ENCODE results near the gene IL12RB2. TPM values are rescaled to one million over a fixed set of nuclear protein-coding genes. Genes with fewer than 3 reads are reported as not detected.
A peak's percentile ranks its signal among the peaks of the same experiment; 100 is the strongest.

IL12RB2 gene
- total and polyA plus RNA-seq, 2 donors (not counting 1 experiment from before 2014, with no cell fraction given) = 0.67 TPM; not detected in 1

DNA sequence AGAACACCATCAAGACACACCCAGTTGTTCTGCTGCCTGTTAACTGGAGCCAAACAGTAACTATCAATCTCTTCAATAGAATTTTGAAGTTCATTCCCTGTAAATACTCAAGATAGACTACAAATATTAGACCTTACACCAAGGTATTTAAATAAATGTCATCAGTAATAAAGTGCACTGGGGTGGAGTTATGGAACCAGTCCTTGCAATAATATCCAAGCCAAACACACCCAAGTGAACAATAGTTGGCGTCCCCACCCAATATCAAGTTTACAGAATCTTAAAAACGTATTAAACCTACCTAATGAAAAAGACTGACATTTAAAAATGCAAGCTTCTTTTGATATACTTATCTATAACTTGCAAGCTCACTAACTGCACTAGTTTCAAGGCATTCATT, 119.8 kb downstream of the IL12RB2 start:
- H3K27me3 ChIP-seq (replicated peaks in 1 of 4; ENCODE audit: control extremely low read depth in 1 of 4, control insufficient read depth in 3 of 4, insufficient read depth in 4 of 4, low read length in 3 of 4) = no peaks in the 10 kb centered on the region
- H4K20me1 ChIP-seq (ENCODE audit: control insufficient read depth, insufficient read depth, low read length, poor library complexity, severe bottlenecking) = peaks cover 52% of the 10 kb centered on the region
- WGBS (ENCODE audit: insufficient coverage) = 20% methylated on average over 2 of the region's 2 CpGs
- DNase-seq (no peak), ATAC-seq (ENCODE audit: low read depth) (no peak)
- no peaks in the 10 kb centered on the region for H3K27me3 Mint-ChIP-seq
- H3K4me3 Mint-ChIP-seq = peak overlapping the region; percentile 91
- peak overlapping the region in 3 of 5 experiments; percentile 75 to 91 (median 90) for H3K4me3 ChIP-seq (ENCODE audit: control extremely low read depth in 1 of 5, extremely low read depth in 1 of 5, insufficient read depth in 1 of 5, low read depth in 2 of 5, low read length in 4 of 5)
- no peak overlapping the region for H2AFZ ChIP-seq (ENCODE audit: insufficient read depth, low read depth, low read length, poor library complexity, severe bottlenecking)
- H3K27ac Mint-ChIP-seq = no peak overlapping the region
- intact Hi-C loops (cut with micrococcal nuclease) = no loop called here
- H3K79me2 ChIP-seq (ENCODE audit: control insufficient read depth, insufficient read depth, low read length) = peaks cover 73% of the 10 kb centered on the region
- H3K4me1 ChIP-seq (ENCODE audit: control insufficient read depth in 2 of 2, insufficient read depth in 2 of 2, low read length in 2 of 2) = peaks cover 19 to 24% of the 10 kb centered on the region in 2 donors
- peak overlapping the region; percentile 98 for H3K9ac ChIP-seq (ENCODE audit: low read length)
- peak overlapping the region; percentile 72 for H3K4me2 ChIP-seq (replicated peaks; ENCODE audit: low read depth, low read length, poor library complexity, severe bottlenecking)
- peak overlapping the region in 1 of 2 donors; percentile 98 for H3K27ac ChIP-seq (ENCODE audit: low read length in 2 of 2)
- no peaks in the 10 kb centered on the region for H3K9me3 ChIP-seq (ENCODE audit: control extremely low read depth in 1 of 3, control insufficient read depth in 2 of 3, insufficient read depth in 1 of 3, low read length in 2 of 3)
- H3K9me3 Mint-ChIP-seq (ENCODE audit: insufficient read depth) = no peaks in the 10 kb centered on the region
- POLR2A ChIA-PET = no interaction called here
- TF ChIP-seq, protein P1, sequence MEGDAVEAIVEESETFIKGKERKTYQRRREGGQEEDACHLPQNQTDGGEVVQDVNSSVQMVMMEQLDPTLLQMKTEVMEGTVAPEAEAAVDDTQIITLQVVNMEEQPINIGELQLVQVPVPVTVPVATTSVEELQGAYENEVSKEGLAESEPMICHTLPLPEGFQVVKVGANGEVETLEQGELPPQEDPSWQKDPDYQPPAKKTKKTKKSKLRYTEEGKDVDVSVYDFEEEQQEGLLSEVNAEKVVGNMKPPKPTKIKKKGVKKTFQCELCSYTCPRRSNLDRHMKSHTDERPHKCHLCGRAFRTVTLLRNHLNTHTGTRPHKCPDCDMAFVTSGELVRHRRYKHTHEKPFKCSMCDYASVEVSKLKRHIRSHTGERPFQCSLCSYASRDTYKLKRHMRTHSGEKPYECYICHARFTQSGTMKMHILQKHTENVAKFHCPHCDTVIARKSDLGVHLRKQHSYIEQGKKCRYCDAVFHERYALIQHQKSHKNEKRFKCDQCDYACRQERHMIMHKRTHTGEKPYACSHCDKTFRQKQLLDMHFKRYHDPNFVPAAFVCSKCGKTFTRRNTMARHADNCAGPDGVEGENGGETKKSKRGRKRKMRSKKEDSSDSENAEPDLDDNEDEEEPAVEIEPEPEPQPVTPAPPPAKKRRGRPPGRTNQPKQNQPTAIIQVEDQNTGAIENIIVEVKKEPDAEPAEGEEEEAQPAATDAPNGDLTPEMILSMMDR (IDR thresholded peaks at IDR 0.05) = no peak
- TF ChIP-seq EZH2 (IDR thresholded peaks at IDR 0.05; ENCODE audit: borderline replicate concordance, insufficient read depth, low read depth, low read length, poor library complexity, severe bottlenecking) = no peak
- peaks cover 46% of the 10 kb centered on the region for H3K4me1 Mint-ChIP-seq
- CTCF ChIA-PET = interaction anchor here (0.6 to 0.9 kb wide), 2 partner anchors 19 to 88 kb away, joined by 3 read pairs; no protein-coding TSS in a partner anchor
- H3K36me3 ChIP-seq (replicated peaks in 1 of 2; ENCODE audit: control extremely low read depth in 1 of 2, control insufficient read depth in 1 of 2, extremely low read depth in 1 of 2, insufficient read depth in 2 of 2, low read length in 1 of 2) = peaks cover 12 to 43% of the 10 kb centered on the region in 2 experiments

DNA sequence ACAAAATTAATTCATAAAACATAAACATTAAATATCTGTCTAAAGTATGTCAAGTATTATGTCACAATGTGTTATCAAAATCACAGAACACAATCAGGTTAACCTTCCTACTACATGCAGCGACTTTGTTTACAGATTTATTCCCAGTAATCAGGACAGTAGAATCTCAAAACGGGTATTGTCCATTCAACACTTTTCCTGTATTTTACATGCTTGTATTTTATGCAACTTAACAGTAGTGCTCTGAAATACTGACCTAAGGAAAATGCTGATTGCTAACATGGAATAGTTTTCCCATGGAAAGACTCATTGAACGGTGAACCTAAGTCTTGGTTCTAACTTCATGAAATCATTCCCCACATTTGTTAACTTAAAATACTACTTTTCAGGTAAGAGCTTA, 120.3 kb downstream of the IL12RB2 start:
- ChIA-PET CTCF (interaction anchor here (0.7 to 1.5 kb wide), 3 partner anchors 87 to 117 kb away, joined by 3 read pairs; no protein-coding TSS in a partner anchor), POLR2A (no interaction called here)
- H3K4me1 Mint-ChIP-seq = peaks cover 47% of the 10 kb centered on the region
- intact Hi-C loops (cut with micrococcal nuclease) = no loop called here
- H3K27ac Mint-ChIP-seq = no peak overlapping the region
- H4K20me1 ChIP-seq (ENCODE audit: control insufficient read depth, insufficient read depth, low read length, poor library complexity, severe bottlenecking) = peaks cover 48% of the 10 kb centered on the region
- DNase-seq (no peak), ATAC-seq (ENCODE audit: low read depth) (no peak)
- TF ChIP-seq EZH2 (IDR thresholded peaks at IDR 0.05; ENCODE audit: borderline replicate concordance, insufficient read depth, low read depth, low read length, poor library complexity, severe bottlenecking) = no peak
- TF ChIP-seq, protein P1 (IDR thresholded peaks at IDR 0.05) = no peak
- H3K79me2 ChIP-seq (ENCODE audit: control insufficient read depth, insufficient read depth, low read length) = peaks cover 68% of the 10 kb centered on the region
- H3K27me3 ChIP-seq (replicated peaks in 1 of 4; ENCODE audit: control extremely low read depth in 1 of 4, control insufficient read depth in 3 of 4, insufficient read depth in 4 of 4, low read length in 3 of 4) = no peaks in the 10 kb centered on the region
- no peak overlapping the region for H2AFZ ChIP-seq (ENCODE audit: insufficient read depth, low read depth, low read length, poor library complexity, severe bottlenecking)
- H3K27me3 Mint-ChIP-seq = no peaks in the 10 kb centered on the region
- H3K4me3 ChIP-seq (ENCODE audit: control extremely low read depth in 1 of 5, extremely low read depth in 1 of 5, insufficient read depth in 1 of 5, low read depth in 2 of 5, low read length in 4 of 5) = peak overlapping the region; percentile 75 to 97 (median 91)
- H3K4me2 ChIP-seq (replicated peaks; ENCODE audit: low read depth, low read length, poor library complexity, severe bottlenecking) = peak overlapping the region; percentile 72
- no peaks in the 10 kb centered on the region for H3K9me3 Mint-ChIP-seq (ENCODE audit: insufficient read depth)
- peak overlapping the region in 1 of 2 donors; percentile 98 for H3K27ac ChIP-seq (ENCODE audit: low read length in 2 of 2)
- H3K9me3 ChIP-seq (ENCODE audit: control extremely low read depth in 1 of 3, control insufficient read depth in 2 of 3, insufficient read depth in 1 of 3, low read length in 2 of 3) = no peaks in the 10 kb centered on the region
- H3K9ac ChIP-seq (ENCODE audit: low read length) = peak overlapping the region; percentile 98
- H3K4me1 ChIP-seq (ENCODE audit: control insufficient read depth in 2 of 2, insufficient read depth in 2 of 2, low read length in 2 of 2) = peaks cover 19 to 24% of the 10 kb centered on the region in 2 donors
- H3K4me3 Mint-ChIP-seq = peak overlapping the region; percentile 91
- no CpG with 5 or more reads among the region's 3 CpGs for WGBS (ENCODE audit: insufficient coverage)
- H3K36me3 ChIP-seq (replicated peaks in 1 of 2; ENCODE audit: control extremely low read depth in 1 of 2, control insufficient read depth in 1 of 2, extremely low read depth in 1 of 2, insufficient read depth in 2 of 2, low read length in 1 of 2) = peaks cover 12 to 38% of the 10 kb centered on the region in 2 experiments
